ENCODE results near the gene NAA35. TPM values are rescaled to one million over a fixed set of nuclear protein-coding genes. Genes with fewer than 3 reads are reported as not detected.
"Not testable (repeated sequence)": the region's sequence is repeated elsewhere in the genome, so short reads cannot be mapped to it uniquely, and the experiment has no call there.

The NAA35 gene
- total and polyA plus RNA-seq, 2 experiments from 2014 or later = 17.8 to 28.6 TPM

DNA sequence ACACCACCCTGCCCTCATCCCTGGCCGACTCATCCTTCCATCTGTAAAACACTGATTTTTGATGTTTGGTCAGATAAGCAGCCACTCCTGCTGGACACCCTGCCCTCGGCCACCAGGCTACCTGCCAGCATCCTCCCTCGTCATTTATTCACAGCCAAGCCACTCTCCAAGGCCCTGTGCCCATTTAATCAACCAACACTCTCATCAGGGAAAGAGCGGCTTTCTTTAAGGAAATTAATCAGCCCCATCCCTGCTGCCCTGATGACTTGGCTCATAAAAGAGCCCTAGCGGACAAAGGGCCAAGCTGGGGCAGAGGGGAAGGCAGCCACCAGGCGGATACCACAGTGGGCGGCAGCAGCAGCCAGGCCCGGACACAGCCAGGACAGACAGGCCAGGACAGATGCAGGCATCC is 106.0 kb downstream of the NAA35 start:
- Histone ChIP-seq H3K4me3 (no peak overlapping the region), H3K9me2 (replicated peaks; ENCODE audit: insufficient read depth) (no peaks in the 10 kb centered on the region), H3K27ac (no peak overlapping the region), H4K20me1 (ENCODE audit: insufficient read depth, poor library complexity, severe bottlenecking) (no peaks in the 10 kb centered on the region), H2AFZ (no peak overlapping the region), H3K4me1 (ENCODE audit: insufficient read depth) (no peaks in the 10 kb centered on the region), H3K27me3 (no peaks in the 10 kb centered on the region), H3K79me2 (no peaks in the 10 kb centered on the region), H3K4me2 (no peak overlapping the region), H3K36me3 (replicated peaks; ENCODE audit: insufficient read depth, low read depth) (no peaks in the 10 kb centered on the region), H3K9me3 (ENCODE audit: low read depth) (no peaks in the 10 kb centered on the region)
- 88% methylated on average over 8 of the region's 8 CpGs for WGBS (ENCODE audit: low lambda C conversion rate, missing lambda C conversion rate)
- no peak for TF ChIP-seq EZH2phosphoT487 (IDR thresholded peaks at IDR 0.05; ENCODE audit: low read depth, severe bottlenecking, unreplicated experiment)
- TF ChIP-seq, protein P1, sequence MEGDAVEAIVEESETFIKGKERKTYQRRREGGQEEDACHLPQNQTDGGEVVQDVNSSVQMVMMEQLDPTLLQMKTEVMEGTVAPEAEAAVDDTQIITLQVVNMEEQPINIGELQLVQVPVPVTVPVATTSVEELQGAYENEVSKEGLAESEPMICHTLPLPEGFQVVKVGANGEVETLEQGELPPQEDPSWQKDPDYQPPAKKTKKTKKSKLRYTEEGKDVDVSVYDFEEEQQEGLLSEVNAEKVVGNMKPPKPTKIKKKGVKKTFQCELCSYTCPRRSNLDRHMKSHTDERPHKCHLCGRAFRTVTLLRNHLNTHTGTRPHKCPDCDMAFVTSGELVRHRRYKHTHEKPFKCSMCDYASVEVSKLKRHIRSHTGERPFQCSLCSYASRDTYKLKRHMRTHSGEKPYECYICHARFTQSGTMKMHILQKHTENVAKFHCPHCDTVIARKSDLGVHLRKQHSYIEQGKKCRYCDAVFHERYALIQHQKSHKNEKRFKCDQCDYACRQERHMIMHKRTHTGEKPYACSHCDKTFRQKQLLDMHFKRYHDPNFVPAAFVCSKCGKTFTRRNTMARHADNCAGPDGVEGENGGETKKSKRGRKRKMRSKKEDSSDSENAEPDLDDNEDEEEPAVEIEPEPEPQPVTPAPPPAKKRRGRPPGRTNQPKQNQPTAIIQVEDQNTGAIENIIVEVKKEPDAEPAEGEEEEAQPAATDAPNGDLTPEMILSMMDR (IDR thresholded peaks at IDR 0.05; ENCODE audit: poor library complexity) = no peak
- no peak for TF ChIP-seq EZH2 (IDR thresholded peaks at IDR 0.05; ENCODE audit: borderline replicate concordance)
- DNase-seq (ENCODE audit: low spot score) = no peak

DNA sequence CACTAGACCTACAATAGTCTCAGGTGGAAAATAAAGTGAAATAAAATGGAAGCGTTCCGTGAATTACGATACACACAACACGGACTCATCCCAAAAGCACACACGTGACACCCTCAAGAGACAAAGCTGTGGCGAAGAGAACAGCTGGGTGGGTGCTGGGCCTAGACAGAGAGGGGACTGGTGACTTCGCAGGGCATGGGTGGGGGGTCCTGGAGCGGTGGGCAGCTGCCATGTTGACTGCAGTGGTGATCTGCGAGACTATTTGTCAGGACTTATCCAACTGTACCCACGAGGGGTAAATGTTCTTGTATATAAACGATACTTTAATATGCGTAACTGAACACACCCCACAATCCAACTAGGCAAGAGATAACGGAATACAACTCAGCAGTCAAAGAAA is 106.4 kb downstream of the NAA35 start:
- Histone ChIP-seq H3K9me3 (ENCODE audit: low read depth) (no peaks in the 10 kb centered on the region), H3K79me2 (no peaks in the 10 kb centered on the region), H3K4me1 (ENCODE audit: insufficient read depth) (no peaks in the 10 kb centered on the region), H4K20me1 (ENCODE audit: insufficient read depth, poor library complexity, severe bottlenecking) (no peaks in the 10 kb centered on the region), H3K4me3 (no peak overlapping the region), H3K9me2 (replicated peaks; ENCODE audit: insufficient read depth) (no peaks in the 10 kb centered on the region), H3K36me3 (replicated peaks; ENCODE audit: insufficient read depth, low read depth) (no peaks in the 10 kb centered on the region), H2AFZ (no peak overlapping the region), H3K27ac (no peak overlapping the region), H3K4me2 (no peak overlapping the region), H3K27me3 (no peaks in the 10 kb centered on the region)
- 94% methylated on average over 13 of the region's 13 CpGs for WGBS (ENCODE audit: low lambda C conversion rate, missing lambda C conversion rate)
- DNase-seq (ENCODE audit: low spot score) = no peak
- no peak for TF ChIP-seq EZH2 (IDR thresholded peaks at IDR 0.05; ENCODE audit: borderline replicate concordance)

DNA sequence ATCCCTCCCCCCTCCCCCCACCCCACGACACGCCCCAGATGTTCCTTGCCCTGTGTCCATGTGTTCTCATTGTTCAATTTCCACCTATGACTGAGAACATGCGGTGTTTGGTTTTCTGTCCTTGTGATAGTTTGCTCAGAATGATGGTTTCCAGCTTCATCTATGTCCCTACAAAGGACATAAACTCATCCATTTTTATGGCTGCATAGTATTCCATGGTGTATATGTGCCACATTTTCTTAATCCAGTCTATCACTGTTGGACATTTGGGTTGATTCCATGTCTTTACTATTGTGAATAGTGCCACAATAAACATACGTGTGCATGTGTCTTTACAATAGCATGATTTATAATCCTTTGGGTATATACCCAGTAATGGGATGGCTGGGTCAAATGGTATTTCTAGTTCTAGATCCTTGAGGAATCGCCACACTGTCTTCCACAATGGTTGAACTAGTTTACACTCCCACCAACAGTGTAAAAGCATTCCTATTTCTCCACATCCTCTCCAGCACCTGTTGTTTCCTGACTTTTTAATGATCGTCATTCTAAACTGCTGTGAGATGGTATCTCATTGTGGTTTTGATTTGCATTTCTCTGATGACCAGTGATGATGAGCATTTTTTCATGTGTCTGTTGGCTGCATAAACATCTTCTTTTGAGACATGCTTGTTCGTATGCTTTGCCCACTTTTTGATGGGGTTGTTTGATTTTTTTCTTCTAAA is 107.2 kb downstream of the NAA35 start:
- H4K20me1 ChIP-seq (ENCODE audit: insufficient read depth, poor library complexity, severe bottlenecking); H3K9me3 ChIP-seq (ENCODE audit: low read depth): not testable (repeated sequence)
- WGBS (ENCODE audit: low lambda C conversion rate, missing lambda C conversion rate) = 99% methylated on average over 7 of the region's 7 CpGs

DNA sequence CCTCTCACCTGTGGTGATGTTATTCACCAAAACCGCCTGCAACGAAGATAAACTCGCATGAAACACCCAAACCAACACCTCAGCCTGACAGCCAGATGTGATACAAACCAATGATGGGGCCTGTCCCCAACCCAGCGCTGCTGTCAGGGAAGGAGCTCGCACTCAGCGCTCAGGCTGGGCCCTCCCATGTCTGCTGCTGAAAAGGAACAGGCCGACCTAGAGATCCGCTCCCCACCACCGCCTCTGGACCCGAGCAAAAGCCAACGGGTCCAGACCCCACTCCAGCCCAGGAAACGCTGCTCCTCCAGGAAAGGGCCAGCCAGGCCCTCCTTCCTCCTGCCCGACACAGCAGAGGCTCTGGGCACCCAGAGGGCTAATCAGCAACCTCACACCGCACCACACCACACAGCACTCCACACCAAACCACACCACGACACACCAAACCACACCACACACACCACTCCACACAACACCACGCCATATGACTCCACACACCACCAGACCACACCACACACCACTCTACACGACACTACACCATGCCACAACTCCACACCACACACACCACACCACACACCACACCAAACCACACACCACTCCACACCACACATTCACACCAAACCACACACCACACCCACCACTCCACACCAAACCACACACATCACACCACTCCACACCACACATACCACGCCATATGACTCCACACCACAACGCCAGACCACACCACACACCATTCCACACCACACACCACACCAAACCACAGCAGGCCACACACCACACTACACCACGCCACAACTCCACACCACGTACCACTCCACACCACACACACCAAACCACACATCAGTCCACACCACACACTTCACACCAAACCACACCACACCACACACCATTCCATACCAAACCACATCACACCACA is 111.9 kb downstream of the NAA35 start:
- no peaks in the 10 kb centered on the region for H3K9me2 ChIP-seq (replicated peaks; ENCODE audit: insufficient read depth)
- TF ChIP-seq, protein P1 (IDR thresholded peaks at IDR 0.05; ENCODE audit: poor library complexity) = no peak
- TF ChIP-seq EZH2 (IDR thresholded peaks at IDR 0.05; ENCODE audit: borderline replicate concordance) = no peak
- no peak for TF ChIP-seq EZH2phosphoT487 (IDR thresholded peaks at IDR 0.05; ENCODE audit: low read depth, severe bottlenecking, unreplicated experiment)
- H3K79me2 ChIP-seq = peaks cover 31% of the 10 kb centered on the region
- no peak overlapping the region for H3K4me2 ChIP-seq
- no peaks in the 10 kb centered on the region for H3K36me3 ChIP-seq (replicated peaks; ENCODE audit: insufficient read depth, low read depth)
- no peaks in the 10 kb centered on the region for H3K9me3 ChIP-seq (ENCODE audit: low read depth)
- H2AFZ ChIP-seq = no peak overlapping the region
- H3K4me1 ChIP-seq (ENCODE audit: insufficient read depth) = no peaks in the 10 kb centered on the region
- H4K20me1 ChIP-seq (ENCODE audit: insufficient read depth, poor library complexity, severe bottlenecking) = peaks cover 5% of the 10 kb centered on the region
- H3K27ac ChIP-seq = no peak overlapping the region
- no peak for DNase-seq (ENCODE audit: low spot score)
- no peak overlapping the region for H3K4me3 ChIP-seq
- H3K27me3 ChIP-seq = no peaks in the 10 kb centered on the region
- WGBS (ENCODE audit: low lambda C conversion rate, missing lambda C conversion rate) = 90% methylated on average over 21 of the region's 21 CpGs

More for the DNA sequence above, 107.2 kb downstream of the NAA35 start:
- H3K4me1 ChIP-seq (ENCODE audit: insufficient read depth); H3K4me2 ChIP-seq; H3K36me3 ChIP-seq (replicated peaks; ENCODE audit: insufficient read depth, low read depth); H3K27me3 ChIP-seq; H3K9me2 ChIP-seq (replicated peaks; ENCODE audit: insufficient read depth); H2AFZ ChIP-seq; DNase-seq (ENCODE audit: low spot score); H3K27ac ChIP-seq; H3K4me3 ChIP-seq; H3K79me2 ChIP-seq: not testable (repeated sequence)
